ENCODE measurements around the gene CDCA4.
"Not testable (repeated sequence)": the region's sequence is repeated elsewhere in the genome, so short reads cannot be mapped to it uniquely, and the experiment has no call there.

The CDCA4 gene

DNA sequence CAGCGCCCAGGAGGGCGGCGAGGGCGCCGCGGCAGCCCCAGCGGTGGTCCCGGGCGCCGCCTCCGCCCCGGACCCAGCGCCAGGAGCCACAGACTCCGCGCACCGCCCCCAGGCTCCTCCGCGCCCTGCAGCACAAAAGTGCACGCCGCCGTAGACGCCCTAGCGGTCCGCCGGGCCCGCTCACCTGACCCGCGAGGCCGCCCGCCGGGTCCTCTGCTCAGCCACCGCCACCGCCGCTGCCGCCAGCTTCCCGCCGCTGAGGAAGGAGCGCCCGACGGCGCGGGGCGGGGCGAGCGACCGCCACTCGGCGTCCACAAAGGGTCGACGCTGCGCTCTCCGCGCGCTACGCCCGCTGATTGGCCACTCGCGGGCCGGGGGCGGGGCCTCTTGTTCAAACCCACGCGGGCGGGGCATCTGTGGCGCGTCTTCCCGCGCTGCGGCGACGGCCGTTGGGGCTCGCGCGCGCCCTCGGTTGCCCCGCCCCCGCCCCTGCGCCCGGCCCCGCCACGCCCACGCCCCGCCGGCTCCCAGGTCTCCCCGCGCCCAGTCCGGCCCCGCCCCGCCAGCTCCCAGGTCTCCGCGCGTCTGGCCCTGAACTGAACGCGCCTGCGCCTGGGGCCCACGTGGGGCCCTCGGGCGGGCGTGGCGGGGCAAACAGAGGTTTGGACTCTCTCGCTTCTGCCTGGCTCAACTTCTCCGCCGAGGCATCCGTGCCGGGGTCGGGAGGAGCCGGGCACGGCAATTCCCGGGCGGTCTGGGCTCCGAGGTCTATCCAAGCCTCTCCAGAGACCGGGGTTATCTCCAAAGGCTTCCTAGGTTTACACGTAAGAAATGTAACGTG is at the start of gene CDCA4:
Gene CDCA4 (minus strand): TSS at position 269 of the 841 bp plus-strand sequence. CDS start 9,154 bp downstream, outside the sequence.
- peak; percentile 99 for DNase-seq

DNA sequence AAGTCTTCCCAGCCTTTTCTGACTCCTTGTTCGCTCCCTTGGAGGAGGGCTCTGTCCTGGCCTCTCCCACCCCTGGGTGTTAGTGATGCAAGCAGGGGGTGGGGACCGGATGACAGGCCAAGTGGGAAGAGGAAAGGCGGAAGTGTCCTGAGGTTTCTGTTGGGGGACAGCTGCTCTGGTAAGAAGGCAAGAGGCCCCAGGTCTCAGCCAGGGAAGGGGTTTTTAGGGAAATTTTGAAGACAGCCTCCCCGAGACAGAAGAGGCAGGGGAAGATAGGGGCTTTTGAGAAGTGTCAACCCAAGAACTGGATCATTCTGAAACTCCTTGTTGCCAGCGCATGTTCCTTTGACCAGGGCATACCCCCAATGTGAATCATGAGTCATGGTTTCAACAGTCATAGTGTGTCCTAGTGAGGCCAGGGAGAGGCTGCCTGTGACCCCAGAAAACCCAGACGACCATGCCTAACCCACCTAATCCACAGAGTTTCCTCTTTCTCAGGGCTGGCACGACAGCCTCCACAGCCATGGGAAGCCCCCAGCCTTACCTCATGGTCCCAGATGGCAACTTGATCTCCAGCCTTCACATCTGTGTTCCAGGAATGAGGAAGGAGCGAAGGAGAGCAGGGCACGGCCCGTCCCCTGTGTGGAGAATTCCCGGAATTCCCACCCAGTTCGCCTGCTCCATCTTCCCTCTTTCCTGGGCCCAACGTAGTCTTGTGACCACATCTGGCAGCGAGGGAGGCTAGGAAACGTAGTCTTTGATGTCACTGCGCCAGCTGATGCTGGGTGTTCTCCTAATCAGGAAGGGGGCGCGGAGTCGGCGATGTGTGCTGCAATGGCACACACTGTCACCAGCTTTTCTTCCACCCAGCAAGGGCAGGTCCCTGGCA is 49.2 kb upstream of the CDCA4 start:
- DNase-seq: peak; percentile 81

- no peak for DNase-seq
These were observed 48.6 kb upstream of the CDCA4 start for GRCh38 chr14:105069522-105069870.

GRCh38 chr14:105068818-105069217 is 47.9 kb upstream of the CDCA4 start:
- no peak for DNase-seq

DNA sequence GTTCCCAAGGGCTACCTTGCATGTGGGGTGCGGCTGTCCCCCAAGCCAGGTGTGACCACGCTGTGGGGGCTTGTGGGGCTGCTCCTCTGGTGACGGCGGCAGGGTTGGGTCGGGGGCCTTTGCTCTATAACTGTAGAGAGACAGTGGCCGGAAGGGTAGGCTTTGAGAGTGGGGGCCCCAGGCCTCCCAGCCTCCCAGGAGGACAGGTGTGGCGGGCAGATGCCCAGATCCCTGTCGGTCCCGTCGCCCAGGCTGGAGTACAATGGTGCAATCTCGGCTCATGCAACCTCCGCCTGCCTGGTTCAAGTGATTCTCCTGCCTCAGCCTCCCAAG is 47.1 kb upstream of the CDCA4 start:
- DNase-seq: no peak

DNA sequence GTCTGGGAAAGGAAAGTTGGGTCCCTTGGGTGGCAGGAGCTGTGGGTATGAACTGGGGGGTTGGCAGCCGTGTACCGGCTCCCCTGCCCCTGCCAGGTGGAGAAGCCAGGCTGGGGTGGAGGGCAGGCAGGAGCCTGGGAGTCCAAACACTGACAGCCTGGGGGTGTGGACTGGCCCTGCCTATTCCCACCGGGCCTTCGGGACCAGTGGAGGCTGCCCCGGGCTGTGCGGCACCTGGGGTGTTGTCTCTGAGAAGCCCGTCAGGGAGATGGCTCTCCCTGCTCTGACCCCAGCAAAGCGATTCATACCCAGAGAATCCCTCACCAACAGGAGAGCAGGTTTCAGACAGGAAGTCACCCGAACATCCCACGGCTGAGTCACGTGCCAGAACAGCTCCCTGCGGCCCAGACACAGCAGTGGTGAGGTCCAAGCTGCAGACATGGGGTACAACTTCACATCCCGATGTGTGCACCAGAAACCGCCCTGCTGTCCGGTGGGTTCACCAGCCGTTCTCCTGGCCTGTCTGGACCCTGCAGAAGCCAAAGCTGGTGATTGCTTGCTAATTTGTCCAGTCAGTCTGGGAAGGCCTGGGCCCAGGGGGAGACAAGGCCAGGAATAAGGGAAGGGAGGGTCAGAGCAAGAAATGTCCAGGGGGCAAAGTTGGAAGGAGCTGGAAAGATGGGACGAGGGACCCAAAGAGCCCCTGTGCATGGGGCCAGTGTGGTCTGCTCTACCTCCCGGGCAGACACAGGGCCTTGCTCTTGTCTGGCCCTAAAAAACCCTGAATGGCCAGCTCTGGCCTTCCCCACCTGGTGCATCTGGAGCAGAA is 46.5 kb upstream of the CDCA4 start:
- DNase-seq: peak; percentile 83

DNA sequence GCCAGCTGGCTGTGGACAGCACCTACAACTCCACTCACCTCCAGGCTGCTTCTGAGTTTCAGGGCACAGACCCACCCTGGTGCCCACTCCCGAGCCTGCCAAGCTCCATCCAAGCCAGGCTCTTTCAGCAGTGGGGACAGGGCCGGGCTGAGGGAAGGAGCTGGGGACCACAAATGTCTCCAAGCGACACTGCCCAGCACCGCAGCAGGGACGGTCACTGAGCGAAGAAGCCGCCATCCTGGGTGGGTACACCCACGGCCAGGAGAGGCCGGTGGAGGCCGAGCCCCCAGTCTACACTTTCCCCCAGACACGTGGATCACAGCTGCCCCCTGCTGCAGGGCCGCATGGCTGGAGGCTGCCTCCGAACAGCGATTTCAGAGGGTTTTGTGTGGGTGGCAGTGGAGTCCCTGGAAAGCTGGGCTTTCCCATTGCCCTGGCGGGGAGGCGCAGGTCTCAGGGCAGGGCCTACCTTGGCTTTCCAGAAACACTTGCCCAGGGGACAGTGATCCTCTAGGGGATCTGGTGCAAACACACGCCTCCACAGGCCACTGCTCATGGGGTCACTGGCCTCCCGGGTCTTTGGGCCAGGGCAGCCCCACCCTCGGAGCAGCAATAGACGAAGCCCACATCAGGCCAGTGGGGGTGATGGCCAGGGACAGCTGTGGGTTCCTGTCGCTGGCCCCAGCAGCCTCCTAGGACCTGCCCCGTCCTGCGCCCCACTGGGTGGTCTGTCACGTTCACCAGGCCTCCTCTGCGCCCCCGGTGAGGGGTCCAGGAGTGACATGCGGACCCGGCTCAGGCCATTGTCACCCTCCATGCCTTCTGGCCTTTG is 45.6 kb upstream of the CDCA4 start:
- peak; percentile 76 for DNase-seq

DNA sequence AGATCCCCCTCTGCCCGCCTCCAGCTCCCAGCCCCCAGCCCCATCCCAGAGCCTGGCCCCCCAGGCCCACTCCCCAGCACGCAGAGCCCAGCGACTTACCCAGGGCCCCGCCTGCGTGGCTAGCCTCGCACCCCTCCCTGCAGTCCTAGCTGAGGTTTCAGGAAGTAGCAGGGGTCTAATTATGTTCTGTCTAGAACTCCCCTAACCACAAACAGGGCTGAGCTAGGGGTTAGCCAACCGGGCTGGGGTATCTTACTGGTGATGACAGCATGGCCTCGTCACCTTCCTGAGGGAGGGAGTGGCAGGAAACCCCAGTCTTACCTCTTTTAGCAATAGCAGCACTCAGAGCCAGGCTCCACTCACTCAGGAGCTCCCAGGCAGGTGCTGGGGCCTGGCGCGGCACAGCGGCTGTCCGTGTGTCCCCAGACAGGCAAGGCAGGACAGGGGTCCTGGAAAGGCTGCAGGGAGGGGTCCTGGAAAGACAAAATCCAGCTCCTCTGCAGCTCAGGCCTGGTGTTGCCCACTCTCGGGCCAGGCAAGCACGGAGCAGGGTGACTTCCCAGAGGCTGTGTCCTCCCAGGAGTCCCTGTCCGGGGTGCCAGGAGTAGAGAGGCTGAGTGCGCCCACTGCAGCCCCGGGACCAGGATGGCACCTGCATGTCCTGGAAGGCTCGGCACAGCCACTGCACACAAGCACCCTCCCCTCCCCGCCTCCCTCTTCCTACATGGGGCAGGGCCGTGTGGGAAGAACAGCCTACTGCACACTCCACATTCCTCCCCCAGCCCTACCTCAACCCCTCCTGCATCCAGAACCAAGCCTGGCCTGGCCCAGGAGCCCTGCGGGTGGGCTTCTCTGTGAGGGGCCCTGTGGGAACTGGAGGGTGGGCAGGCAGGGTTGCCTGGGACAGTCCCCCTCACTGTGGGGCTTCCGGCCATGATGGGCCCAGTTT is 44.7 kb upstream of the CDCA4 start, which contains the start of gene GPR132:
Gene GPR132 (minus strand): TSS at position 151 of the 949 bp plus-strand sequence. CDS start 10,010 bp downstream, outside the sequence.
- DNase-seq: peak; percentile 90

DNA sequence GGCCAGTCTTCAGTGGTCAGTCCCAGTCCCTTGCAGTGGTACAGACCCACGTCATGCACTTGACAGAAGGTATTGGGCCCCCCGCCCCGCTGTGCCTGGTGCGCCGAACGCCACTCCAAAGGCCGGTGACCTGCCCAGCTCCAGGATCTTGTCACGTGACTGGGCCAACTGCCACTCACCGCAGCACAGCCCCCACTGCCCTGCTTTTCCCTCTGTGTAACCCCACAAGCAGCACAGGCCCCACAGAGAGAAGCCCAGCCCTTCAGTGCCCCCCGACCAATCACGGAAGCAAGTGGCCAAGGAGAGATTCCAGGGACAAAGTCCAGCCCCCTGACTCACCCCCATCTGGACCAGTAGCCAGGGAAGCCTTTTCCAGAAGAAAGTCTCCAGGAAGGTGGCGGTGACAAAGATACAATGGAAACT is 43.8 kb upstream of the CDCA4 start:
- no peak for DNase-seq

DNA sequence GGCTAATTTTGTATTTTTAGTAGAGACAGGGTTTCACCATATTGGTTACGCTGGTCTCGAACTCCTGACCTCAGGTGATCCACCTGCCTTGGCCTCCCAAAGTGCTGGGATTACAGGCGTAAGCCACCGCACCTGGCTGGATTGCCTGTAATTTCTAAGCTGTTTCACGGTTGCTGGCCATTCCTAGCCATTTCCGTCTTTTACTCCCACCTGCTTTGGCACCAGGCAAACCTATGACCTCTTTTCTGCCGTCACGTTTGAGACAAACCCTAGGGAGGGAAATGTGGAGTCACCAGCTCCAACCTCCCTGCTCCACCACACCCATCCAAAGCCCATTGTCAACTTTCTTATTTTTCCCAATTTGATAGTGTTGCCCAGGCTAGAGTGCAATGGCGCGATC is 43.1 kb upstream of the CDCA4 start:
- no peak for DNase-seq

- DNase-seq: not testable (repeated sequence)
These were observed 42.6 kb upstream of the CDCA4 start for GRCh38 chr14:105063506-105063905.

DNA sequence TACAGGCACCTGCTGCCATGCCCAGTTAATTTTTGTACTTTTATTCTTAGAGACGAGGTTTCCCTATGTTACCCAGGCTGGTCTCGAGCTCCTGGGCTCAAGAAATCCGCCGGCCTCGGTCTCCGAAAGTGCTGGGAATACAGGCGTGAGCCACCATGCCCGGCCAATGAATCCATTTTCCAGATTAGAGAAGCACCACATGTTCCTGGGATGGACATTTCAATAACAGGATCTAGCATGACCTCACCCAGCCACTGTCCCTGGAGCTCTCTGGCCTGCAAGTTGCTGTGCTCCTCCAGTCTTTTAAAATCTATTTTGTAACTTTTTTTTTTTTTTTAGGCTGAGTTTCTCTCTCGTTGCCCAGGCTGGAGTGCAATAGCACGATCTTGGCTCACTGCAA is 42.2 kb upstream of the CDCA4 start:
- DNase-seq: no peak

GRCh38 chr14:105062048-105062433 is 41.2 kb upstream of the CDCA4 start:
- DNase-seq: no peak

DNA sequence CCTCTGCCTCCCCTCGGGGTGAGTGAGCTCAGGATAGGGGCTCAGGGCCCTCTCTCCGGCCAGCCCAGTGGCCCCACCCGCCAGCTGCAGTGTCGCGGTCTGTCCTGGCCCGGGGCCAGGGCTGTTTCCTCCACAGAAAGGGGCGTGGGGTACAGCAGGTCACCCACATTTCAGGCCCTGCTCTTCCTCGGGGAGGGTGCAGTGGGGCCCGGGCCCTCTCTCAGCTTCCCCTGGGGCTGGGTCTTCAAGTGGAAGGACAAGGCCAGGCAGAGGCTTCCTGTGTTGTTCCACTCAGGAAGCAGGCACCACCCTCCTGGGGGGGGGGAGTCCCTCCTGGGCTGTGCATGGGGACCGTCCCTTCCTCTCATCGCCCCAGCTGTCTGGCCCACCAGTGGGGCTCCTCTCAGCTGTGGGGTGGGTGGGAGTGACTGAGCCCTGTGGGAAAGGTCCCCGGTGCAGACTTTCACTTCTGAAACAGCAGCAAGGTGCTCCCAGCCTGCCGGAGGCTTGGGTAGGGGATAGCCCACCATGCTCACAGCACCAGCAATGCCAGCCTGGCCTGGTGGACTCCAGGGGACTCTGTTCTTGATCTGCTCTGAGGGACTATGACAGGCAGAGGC is 40.7 kb upstream of the CDCA4 start:
- DNase-seq: peak; percentile 87

- peak; percentile 85 for DNase-seq
These were observed 40.0 kb upstream of the CDCA4 start for GRCh38 chr14:105060751-105061427.

DNA sequence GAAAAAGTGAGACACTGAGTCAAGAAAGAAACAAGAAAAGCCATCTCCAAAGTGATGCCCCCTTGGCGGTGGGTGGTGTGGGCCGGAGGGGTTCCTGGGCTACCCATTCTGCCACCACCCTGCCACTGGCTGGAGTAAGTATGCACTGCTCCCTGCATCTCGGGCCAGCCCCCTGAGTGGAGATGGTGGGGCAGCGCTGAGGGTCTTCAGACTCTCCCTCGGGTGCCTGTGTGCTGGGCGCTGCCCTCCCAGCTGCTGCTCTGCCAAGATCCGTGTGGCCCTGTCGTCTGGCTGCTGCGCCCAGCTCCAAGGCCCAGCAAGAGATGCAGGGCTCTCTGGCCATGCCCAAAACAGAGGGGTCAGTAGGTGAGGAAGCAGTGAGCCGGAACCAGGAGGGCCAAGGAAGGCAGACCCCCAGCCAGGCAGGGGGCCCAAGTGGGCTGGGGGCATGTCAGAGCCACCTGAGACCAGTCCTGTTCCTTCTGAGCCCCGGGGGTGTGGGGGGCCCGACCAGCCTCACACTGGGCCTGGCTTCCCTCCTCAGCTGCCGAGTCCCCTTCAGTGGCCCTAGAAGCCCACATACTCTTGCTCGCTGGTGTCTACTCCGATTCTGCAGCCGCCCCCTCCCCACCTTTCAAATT is 39.2 kb upstream of the CDCA4 start:
- DNase-seq: peak; percentile 75

DNA sequence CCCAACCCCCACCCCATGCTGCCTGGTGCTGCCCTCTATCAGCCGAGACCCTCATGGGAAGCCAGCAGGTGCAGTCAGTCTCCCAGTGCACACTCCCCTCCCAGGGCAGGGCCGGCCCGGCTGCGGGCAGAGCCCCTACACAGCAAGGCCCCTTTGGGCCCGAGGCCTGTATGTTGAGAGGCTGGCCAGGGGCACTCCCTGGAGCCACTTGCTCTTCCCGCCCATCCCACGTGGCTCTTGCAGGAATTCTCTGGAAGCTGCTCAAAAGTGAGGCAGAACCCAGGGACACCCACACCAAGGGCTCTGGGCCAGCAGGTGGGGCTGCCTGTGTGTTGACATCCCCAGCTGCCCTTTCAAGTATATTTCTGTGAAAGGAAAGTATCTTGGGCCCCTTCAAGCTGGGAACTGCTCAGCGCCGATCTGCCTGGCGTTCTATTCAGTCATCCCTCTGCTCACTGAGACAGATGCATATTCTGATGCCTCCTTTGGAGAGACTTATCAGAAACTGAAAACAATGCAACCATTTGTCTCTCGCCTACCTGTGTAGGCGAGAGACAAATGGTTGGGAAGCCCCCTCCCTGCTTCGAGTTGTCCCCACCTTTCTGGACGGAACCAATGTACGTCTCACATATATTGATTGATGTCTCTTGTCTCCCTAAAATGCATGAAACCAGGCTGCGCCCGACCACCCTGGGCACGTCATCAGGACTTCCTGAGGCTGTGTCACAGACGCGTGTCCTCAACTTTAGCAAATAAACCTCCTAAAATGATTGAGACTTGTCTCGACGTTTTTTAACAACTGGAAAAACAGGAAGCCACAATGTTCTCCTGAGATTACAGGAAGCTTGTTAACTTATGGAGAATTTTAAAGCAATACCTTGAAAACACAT is 38.4 kb upstream of the CDCA4 start:
- DNase-seq: peak; percentile 82

DNA sequence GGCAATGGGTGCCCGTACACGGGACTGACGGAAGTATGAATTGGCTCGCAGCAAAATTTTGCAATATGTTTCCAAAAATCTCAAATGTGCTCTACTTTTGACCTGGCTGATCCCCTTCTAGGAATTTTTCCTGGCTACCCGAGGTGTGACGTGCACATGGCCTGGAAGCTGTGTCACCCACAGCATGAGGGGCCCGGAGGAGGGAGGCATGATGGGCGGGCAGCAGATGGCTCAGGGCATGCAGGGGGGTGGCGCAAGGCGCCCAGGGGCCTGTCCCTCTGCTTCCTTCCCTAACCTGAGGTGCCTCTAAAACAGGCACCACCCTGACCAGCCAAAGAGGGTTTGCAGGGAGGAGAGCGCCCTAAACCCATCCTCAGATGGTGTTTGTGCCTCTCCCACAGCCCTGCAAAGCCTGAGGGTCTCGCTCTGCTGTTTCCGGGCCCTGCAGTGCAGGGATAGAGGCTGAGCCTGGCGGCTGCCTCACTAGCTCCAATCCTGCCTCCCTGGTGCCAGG is 37.7 kb upstream of the CDCA4 start:
- no peak for DNase-seq

All from activated CD8-positive, alpha-beta memory T cell treated with anti-CD3 and anti-CD28 coated beads for 24 hours (primary cell).